ENCODE measurements around the gene OTUD7B.

The OTUD7B gene

GRCh38 chr1:149925345-149925744 lies 85.2 kb downstream of the OTUD7B start:
- DNase-seq (ENCODE audit: extremely low read depth in 1 of 2, low read depth in 1 of 2), result no peak

GRCh38 chr1:149923626-149924025 lies 86.9 kb downstream of the OTUD7B start:
- no peak for DNase-seq (ENCODE audit: extremely low read depth in 1 of 2, low read depth in 1 of 2)

DNA sequence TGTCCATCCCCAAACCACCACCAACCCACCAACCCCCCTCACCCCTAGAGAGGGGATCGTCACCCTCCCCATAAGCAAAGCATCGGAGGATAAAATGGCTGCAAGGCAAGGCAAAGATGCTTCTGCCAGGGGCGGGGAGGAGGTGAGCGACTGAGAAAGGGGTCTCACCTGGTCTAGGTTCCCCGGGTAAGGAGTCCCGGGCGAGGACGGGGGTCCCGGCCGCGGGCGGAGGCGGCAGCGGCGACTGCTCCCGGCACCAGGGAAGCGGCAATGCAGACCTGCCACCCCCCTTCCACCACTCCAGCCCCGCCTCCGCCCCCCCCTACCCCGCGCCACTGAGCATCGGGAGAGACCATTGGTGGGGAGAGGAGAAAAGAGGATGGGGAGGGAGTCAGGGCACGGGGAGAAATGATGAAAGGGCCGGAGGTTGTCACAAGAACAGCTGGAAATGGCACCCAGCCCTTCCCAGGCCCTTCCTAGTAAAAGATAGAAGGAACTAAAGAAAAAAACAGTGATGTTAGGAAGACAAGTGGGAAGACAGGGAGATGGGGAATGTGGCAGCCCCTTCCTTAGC lies 92.9 kb downstream of the OTUD7B start, which contains the start of gene SV2A:
TSS of gene SV2A (minus strand) at position 274 of the 574 bp plus-strand sequence. CDS start 4,004 bp downstream, outside the sequence.
- peak in 1 of 2 donors; percentile 27 for DNase-seq (ENCODE audit: extremely low read depth in 1 of 2, low read depth in 1 of 2)

- no peak for DNase-seq (ENCODE audit: extremely low read depth in 1 of 2, low read depth in 1 of 2)
These were observed 93.7 kb downstream of the OTUD7B start for GRCh38 chr1:149916898-149917252.

GRCh38 chr1:149916193-149916897 lies 94.2 kb downstream of the OTUD7B start:
- no peak for DNase-seq (ENCODE audit: extremely low read depth in 1 of 2, low read depth in 1 of 2)

DNA sequence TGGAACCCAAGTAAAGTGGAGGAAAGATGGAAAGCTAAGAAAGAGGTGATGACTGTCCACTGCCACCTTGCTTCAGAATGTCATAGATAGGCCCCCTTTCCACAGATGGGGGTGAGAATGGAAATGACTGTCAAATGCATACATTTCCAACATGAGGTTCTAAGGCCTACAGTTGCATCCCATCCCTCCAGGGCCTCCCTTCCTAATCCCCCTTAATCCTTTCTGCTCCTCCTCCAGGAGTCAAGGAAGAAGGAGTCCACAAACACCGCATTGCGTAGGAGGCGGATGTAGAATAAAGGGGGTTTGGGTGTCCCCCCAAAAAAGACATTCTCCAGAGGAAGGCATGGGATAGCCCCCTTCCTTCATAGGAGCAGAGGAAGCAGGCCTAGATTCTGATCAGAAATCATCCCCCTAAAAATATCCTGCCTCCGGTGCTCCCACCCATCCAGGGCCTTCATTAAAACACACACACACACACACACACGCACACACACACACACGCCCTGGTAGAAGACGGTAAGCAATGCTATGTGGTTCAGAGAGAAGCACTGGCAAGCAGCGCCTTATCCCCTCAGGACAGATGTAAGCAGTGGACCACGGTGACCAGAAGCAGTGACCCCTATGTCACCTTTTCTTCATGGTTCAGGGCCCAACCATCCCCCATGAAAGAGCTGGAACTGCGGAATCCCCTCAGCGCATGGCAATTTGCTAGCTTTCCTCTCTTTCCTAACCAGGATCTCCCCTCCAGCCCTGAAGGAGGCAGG lies 94.9 kb downstream of the OTUD7B start:
- DNase-seq (ENCODE audit: extremely low read depth in 1 of 2, low read depth in 1 of 2), result no peak

GRCh38 chr1:149914545-149914944 lies 96.0 kb downstream of the OTUD7B start:
- no peak for DNase-seq (ENCODE audit: extremely low read depth in 1 of 2, low read depth in 1 of 2)

GRCh38 chr1:149906570-149907075 lies 103.9 kb downstream of the OTUD7B start:
- DNase-seq (ENCODE audit: extremely low read depth in 1 of 2, low read depth in 1 of 2), result no peak

DNA sequence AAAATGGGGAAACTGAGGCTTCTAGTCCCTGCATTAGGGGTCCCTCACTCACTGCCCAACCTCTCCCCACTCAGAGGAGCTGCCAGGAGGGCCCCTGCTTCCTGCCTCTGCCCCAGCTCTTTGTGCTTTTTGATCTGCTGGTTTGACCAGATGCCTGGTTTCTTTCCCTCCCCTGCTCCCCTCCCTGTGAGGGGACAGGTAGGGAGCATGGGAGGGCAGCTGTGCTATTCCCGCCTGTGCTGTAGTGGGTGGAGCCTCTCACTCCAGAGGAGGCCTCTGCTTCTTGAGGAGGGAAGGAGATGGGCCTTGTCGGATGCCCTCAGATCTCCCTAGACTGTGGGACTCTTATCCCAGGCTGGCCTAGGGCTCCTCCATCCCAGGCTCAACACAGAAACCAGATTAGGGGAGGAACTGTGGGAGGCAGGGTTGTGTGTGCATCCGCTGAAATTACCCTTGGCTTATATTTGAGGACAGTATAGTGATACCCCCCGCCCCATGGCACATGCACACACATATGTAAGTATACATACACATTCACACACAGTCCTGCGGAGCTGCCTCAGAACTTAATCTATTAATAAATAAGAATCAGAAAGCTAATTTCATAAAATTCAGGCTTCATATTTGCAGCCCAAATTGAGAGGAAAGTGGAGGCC lies 106.6 kb downstream of the OTUD7B start:
- DNase-seq (ENCODE audit: extremely low read depth in 1 of 2, low read depth in 1 of 2), result no peak

- peak; percentile 39 to 69 for DNase-seq (ENCODE audit: extremely low read depth in 1 of 2, low read depth in 1 of 2)
These were observed 110.9 kb downstream of the OTUD7B start, which contains the start of gene BOLA1 for GRCh38 chr1:149899460-149900284. Gene BOLA1 (plus strand): TSS chr1:149899568. CDS start chr1:149900060, 492 bp downstream.

- DNase-seq (ENCODE audit: extremely low read depth in 1 of 2, low read depth in 1 of 2), result no peak
These were observed 114.0 kb downstream of the OTUD7B start for GRCh38 chr1:149896575-149896974.

- DNase-seq (ENCODE audit: extremely low read depth in 1 of 2, low read depth in 1 of 2), result no peak
These were observed 121.6 kb downstream of the OTUD7B start for GRCh38 chr1:149888999-149889289.

DNA sequence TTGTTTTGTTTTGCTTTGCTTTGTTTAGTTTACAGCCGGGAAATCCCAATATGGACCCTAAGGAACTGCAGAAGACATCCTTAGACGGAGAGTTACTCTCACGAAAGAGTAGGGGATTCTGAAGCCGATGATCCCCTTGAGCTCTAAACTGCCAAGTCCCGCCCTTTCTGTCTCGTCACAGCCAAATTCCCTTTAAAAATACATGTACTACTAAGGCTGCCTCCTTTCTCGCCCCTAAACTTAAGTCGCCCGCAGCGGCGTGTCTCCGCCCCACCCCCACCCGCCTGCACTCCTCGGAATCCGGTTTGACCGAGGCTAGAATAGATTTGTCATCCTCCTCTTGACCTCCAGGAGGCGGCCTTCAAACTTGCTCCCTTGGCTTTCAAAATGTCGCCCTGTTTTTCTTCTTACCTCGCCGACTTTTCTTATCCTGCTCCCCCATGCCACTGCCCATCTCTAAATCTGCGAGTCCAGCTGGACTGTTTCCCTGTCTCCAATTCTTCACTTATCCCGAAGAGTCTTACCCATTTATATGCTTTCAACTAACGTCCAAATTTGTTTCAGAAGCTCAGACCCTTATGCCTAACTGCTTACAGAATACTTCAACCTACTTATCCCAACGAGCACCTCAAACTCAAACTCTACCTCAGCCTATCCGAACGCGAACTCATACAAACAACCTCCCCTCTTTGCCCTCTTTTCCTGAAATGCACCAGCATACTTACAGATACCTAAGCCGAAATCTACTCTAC lies 122.1 kb downstream of the OTUD7B start:
- peak; percentile 45 to 47 for DNase-seq (ENCODE audit: extremely low read depth in 1 of 2, low read depth in 1 of 2)

All from activated CD8-positive, alpha-beta memory T cell treated with anti-CD3 and anti-CD28 coated beads for 1 hour (primary cell).